ENCODE data around the gene TIMM10B. TPM values are rescaled to one million over a fixed set of nuclear protein-coding genes. Genes with fewer than 3 reads are reported as not detected.

TIMM10B gene
- total and polyA plus RNA-seq, 2 donors from 2014 or later, result 34.6 to 44.7 TPM

DNA sequence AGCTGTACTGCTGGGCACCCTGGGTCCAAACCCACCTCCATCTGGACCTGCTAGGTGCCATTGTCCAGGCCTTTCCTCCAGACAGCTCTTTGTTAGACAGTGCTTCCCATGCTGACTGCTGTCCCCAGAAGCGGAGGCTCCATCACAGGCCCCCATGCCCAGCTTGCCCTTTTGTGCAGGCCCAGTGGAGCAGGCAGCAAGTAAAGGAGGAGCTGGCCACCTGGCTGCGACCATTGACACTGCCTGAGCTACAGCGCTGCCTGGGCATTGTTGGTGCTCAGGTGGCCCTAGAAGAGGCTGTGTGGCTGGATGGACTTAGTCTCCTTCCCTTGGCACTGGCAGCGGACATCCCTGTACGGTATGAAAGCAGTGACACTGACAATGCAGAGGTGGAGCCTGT is 17.2 kb downstream of the TIMM10B start:
- intact Hi-C loops (cut with DNase I), result no loop called here
- no peak for DNase-seq
- no peaks in the 10 kb centered on the region for H3K36me3 ChIP-seq (ENCODE audit: control insufficient read depth in 2 of 3, insufficient read depth in 3 of 3, low read length in 3 of 3)
- no peaks in the 10 kb centered on the region for H3K4me1 ChIP-seq (ENCODE audit: control insufficient read depth in 2 of 3, insufficient read depth in 2 of 3, low read depth in 1 of 3, low read length in 3 of 3)
- no peak overlapping the region for H3K9ac ChIP-seq (ENCODE audit: low read length in 3 of 3)
- H3K9me3 ChIP-seq (ENCODE audit: control insufficient read depth in 2 of 3, insufficient read depth in 1 of 3, low read length in 3 of 3), result no peaks in the 10 kb centered on the region
- no peak overlapping the region for H3K27ac ChIP-seq (ENCODE audit: low read depth in 2 of 2, low read length in 2 of 2)
- H3K27me3 ChIP-seq (ENCODE audit: control insufficient read depth, insufficient read depth, low read length), result no peaks in the 10 kb centered on the region
- TF ChIP-seq, protein P1, sequence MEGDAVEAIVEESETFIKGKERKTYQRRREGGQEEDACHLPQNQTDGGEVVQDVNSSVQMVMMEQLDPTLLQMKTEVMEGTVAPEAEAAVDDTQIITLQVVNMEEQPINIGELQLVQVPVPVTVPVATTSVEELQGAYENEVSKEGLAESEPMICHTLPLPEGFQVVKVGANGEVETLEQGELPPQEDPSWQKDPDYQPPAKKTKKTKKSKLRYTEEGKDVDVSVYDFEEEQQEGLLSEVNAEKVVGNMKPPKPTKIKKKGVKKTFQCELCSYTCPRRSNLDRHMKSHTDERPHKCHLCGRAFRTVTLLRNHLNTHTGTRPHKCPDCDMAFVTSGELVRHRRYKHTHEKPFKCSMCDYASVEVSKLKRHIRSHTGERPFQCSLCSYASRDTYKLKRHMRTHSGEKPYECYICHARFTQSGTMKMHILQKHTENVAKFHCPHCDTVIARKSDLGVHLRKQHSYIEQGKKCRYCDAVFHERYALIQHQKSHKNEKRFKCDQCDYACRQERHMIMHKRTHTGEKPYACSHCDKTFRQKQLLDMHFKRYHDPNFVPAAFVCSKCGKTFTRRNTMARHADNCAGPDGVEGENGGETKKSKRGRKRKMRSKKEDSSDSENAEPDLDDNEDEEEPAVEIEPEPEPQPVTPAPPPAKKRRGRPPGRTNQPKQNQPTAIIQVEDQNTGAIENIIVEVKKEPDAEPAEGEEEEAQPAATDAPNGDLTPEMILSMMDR (IDR thresholded peaks at IDR 0.05; ENCODE audit: borderline replicate concordance, extremely low read depth, insufficient read depth), result no peak
- H3K4me3 ChIP-seq (ENCODE audit: low read length in 3 of 3), result no peak overlapping the region
- FAIRE-seq, result no peak

DNA sequence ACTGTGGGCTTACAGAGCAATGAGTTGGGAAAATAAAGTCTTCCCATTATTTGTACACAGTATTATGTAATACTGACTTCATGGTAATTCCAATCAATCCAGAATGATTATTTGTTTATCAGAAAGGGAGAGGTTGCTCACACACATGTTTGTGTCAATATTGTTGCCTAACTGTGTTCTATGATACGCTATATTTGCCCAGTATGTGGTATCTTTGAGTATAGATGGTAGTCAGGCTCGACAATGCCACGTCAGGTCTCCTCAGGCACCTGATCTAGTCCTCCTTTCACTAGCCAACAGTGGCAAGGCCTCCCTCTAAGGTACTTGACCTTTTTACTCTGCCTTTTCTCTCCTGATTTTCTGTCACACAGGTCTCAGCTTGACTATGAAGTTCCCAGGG is 21.1 kb downstream of the TIMM10B start:
- DNase-seq (no peak), FAIRE-seq (no peak)
- intact Hi-C loops (cut with DNase I), result loop anchor here (10.0 kb wide), 1 partner anchor 118 kb away; no protein-coding TSS in a partner anchor
- no peaks in the 10 kb centered on the region for H3K36me3 ChIP-seq (ENCODE audit: control insufficient read depth in 2 of 3, insufficient read depth in 3 of 3, low read length in 3 of 3)
- no peaks in the 10 kb centered on the region for H3K4me1 ChIP-seq (ENCODE audit: control insufficient read depth in 2 of 3, insufficient read depth in 2 of 3, low read depth in 1 of 3, low read length in 3 of 3)
- H3K9ac ChIP-seq (ENCODE audit: low read length in 3 of 3), result no peak overlapping the region
- H3K27me3 ChIP-seq (ENCODE audit: control insufficient read depth, insufficient read depth, low read length), result no peaks in the 10 kb centered on the region
- H3K4me3 ChIP-seq (ENCODE audit: low read length in 3 of 3), result no peak overlapping the region
- TF ChIP-seq, protein P1 (IDR thresholded peaks at IDR 0.05; ENCODE audit: borderline replicate concordance, extremely low read depth, insufficient read depth), result no peak
- no peaks in the 10 kb centered on the region for H3K9me3 ChIP-seq (ENCODE audit: control insufficient read depth in 2 of 3, insufficient read depth in 1 of 3, low read length in 3 of 3)
- H3K27ac ChIP-seq (ENCODE audit: low read depth in 2 of 2, low read length in 2 of 2), result no peak overlapping the region

DNA sequence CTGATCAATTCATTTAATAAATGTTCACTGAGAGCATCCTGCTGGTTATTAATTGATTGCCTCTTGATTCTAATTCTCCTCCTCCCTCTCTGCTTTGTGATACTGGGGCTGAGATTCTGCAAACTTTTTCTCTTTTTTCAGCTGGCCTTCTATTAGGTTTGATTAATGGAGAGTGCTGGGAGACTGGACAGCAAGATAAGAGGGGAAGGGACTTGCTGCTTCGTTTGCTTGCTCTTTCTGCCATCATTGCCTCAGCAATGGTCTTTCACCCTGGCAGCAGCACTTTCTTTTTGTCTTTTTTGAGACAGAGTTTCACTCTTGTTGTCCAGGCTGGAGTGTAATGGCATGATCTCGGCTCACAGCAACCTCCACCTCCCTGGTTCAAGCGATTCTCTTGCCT is 22.9 kb downstream of the TIMM10B start:
- no peak overlapping the region for H3K27ac ChIP-seq (ENCODE audit: low read depth in 2 of 2, low read length in 2 of 2)
- no peaks in the 10 kb centered on the region for H3K36me3 ChIP-seq (ENCODE audit: control insufficient read depth in 2 of 3, insufficient read depth in 3 of 3, low read length in 3 of 3)
- H3K9ac ChIP-seq (ENCODE audit: low read length in 3 of 3), result no peak overlapping the region
- no peaks in the 10 kb centered on the region for H3K27me3 ChIP-seq (ENCODE audit: control insufficient read depth, insufficient read depth, low read length)
- DNase-seq, result no peak
- intact Hi-C loops (cut with DNase I), result loop anchor here (10.0 kb wide), 1 partner anchor 119 kb away; no protein-coding TSS in a partner anchor
- TF ChIP-seq, protein P1 (IDR thresholded peaks at IDR 0.05; ENCODE audit: borderline replicate concordance, extremely low read depth, insufficient read depth), result no peak
- H3K4me3 ChIP-seq (ENCODE audit: low read length in 3 of 3), result no peak overlapping the region
- H3K9me3 ChIP-seq (ENCODE audit: control insufficient read depth in 2 of 3, insufficient read depth in 1 of 3, low read length in 3 of 3), result no peaks in the 10 kb centered on the region
- no peaks in the 10 kb centered on the region for H3K4me1 ChIP-seq (ENCODE audit: control insufficient read depth in 2 of 3, insufficient read depth in 2 of 3, low read depth in 1 of 3, low read length in 3 of 3)
- no peak for FAIRE-seq

Measured in kidney (tissue), 14 donors.